Retinal pigment epithelial cell (primary cell): ENCODE results near the gene MDM4.
A peak's percentile ranks its signal among the peaks of the same experiment; 100 is the strongest.

Experiments used
- DNase-seq: peaks from one replicate; pipeline ENCODE4 v3.0.0-alpha.2; 2010; ENCODE audit warnings: low read depth
- H3K4me3 ChIP-seq: 2 replicates; pipeline ENCODE4 v1.5.1; 2011; ENCODE audit warnings: mild to moderate bottlenecking, low read length, control low read depth, moderate library complexity
- TF ChIP-seq, protein P1 (sequence below): conservative IDR thresholded peaks from 2 replicates; pipeline ENCODE4 v1.5.1; 2011; ENCODE audit warnings: low read depth, low read length, control low read depth, inconsistent platforms

Gene MDM4

DNA sequence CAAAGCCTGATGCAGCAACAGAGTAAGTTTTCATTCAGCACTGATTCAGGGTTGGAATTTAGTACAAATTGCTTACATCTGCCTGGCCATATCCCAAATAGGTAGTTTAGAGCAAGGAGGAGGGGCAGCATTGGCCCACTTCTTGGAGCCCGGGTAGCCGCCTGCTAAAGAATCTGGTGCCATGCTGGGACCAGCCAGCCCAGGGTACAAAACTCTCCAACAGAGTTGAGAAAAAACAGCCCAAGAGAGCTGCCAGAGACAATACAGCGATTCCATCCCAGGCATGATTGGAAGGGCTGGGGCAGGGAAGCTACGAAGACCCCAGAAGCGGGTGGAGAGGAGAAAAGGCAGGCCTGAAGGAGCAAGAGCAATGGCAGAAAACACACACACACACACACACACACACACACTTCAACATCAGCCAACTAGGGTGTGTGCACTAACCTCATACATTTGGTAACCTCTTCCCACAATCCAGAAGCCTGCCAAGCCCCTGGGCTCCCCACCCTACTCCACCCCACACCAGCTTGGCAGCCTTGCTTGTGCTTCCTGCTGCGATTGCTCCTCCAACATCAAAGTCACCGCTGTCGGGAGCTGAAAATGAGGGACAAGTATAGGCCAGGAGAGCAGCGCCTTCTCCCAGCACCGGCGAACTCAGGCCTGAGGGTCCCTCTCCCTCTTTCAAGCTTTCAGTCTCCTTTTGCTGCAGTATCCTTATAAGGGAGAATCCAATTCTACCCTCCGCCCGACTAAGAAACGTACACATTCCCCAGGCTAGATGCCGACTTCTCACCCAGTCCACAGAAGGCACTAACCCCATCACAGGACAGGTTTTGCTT, 22.8 kb upstream of the MDM4 start:
- no peak for DNase-seq
- TF ChIP-seq, protein P1, sequence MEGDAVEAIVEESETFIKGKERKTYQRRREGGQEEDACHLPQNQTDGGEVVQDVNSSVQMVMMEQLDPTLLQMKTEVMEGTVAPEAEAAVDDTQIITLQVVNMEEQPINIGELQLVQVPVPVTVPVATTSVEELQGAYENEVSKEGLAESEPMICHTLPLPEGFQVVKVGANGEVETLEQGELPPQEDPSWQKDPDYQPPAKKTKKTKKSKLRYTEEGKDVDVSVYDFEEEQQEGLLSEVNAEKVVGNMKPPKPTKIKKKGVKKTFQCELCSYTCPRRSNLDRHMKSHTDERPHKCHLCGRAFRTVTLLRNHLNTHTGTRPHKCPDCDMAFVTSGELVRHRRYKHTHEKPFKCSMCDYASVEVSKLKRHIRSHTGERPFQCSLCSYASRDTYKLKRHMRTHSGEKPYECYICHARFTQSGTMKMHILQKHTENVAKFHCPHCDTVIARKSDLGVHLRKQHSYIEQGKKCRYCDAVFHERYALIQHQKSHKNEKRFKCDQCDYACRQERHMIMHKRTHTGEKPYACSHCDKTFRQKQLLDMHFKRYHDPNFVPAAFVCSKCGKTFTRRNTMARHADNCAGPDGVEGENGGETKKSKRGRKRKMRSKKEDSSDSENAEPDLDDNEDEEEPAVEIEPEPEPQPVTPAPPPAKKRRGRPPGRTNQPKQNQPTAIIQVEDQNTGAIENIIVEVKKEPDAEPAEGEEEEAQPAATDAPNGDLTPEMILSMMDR: no peak
- peak overlapping the region; percentile 80 for H3K4me3 ChIP-seq

GRCh38 chr1:204493984-204494280, 22.3 kb upstream of the MDM4 start:
- DNase-seq: no peak
- peak overlapping the region; percentile 80 for H3K4me3 ChIP-seq
- TF ChIP-seq, protein P1: no peak

GRCh38 chr1:204494281-204495077, 21.7 kb upstream of the MDM4 start, which contains the start of gene PIK3C2B:
PIK3C2B (minus strand) TSS chr1:204494805; CDS start chr1:204469802, 25,003 bp downstream.
- TF ChIP-seq, protein P1: peak; percentile 24
- no peak for DNase-seq
- H3K4me3 ChIP-seq: peak within 1 kb of the TSS; percentile 80

GRCh38 chr1:204495078-204495753, 21.0 kb upstream of the MDM4 start:
- no peak for DNase-seq
- TF ChIP-seq, protein P1: no peak
- H3K4me3 ChIP-seq: peak overlapping the region; percentile 80

DNA sequence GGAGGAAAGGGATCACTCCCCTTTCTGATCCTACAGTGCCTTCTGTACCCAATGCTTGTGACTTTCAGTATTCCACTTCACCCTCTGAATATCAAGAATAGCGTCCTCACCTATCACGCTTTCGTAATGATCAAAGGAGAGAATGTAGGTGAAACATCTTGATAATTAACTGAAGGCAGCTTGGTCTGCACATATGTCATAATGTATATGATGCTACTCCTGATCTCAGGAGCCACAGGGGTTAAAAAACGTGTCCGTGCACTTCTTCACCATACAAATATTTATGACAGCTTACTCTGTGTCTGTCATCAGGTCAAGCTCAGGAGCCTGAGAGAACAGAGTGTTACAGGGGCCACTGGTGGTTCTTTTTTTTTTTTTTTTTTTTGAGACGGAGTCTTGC, 20.4 kb upstream of the MDM4 start:
- TF ChIP-seq, protein P1: no peak
- H3K4me3 ChIP-seq: no peak overlapping the region
- no peak for DNase-seq

- no peak overlapping the region for H3K4me3 ChIP-seq
- TF ChIP-seq, protein P1: no peak
- no peak for DNase-seq
These were observed 17.2 kb upstream of the MDM4 start for GRCh38 chr1:204498981-204499380.
